Heart right ventricle (tissue), 16 donors: ENCODE measurements around the gene TRRAP. TPM values are rescaled to one million over a fixed set of nuclear protein-coding genes. Genes with fewer than 3 reads are reported as not detected.

ENCODE experiments used
- ATAC-seq, 8 donors: fragments of 200-7000 bp; cut with Tn5 transposase; one replicate each; pipeline ENCODE4 v1.9.1; 2020; ENCODE audit warnings: mild to moderate bottlenecking in 8 of 8, moderate library complexity in 8 of 8, moderate number of reproducible peaks in 1 of 8
- DNase-seq, 2 donors: peaks; one replicate each; pipeline ENCODE4 v3.0.0-alpha.2; 2020
- H3K27ac ChIP-seq, 10 donors: fragments of 200-600 bp; sonication (generic) in 2 of 10; one replicate each; pipeline versions ENCODE4 v1.5.0 to v1.8.0; 2020 to 2022; ENCODE audit warnings: mild to moderate bottlenecking in 3 of 10
- H3K27me3 ChIP-seq, 7 donors: fragments of 200-600 bp; one replicate each; pipeline ENCODE4 v1.8.0; 2021 to 2022; ENCODE audit warnings: mild to moderate bottlenecking in 2 of 7
- H3K36me3 ChIP-seq, 9 donors: fragments of 200-600 bp; sonication (generic) in 1 of 9; one replicate each; pipeline versions ENCODE4 v1.5.0 to v1.8.0; 2020 to 2022; ENCODE audit warnings: mild to moderate bottlenecking in 2 of 9
- H3K4me1 ChIP-seq, 9 donors: fragments of 200-600 bp; sonication (generic) in 1 of 9; one replicate each; pipeline versions ENCODE4 v1.5.0 to v1.8.0; 2020 to 2022; ENCODE audit warnings: mild to moderate bottlenecking in 4 of 9
- H3K4me3 ChIP-seq, 10 donors: fragments of 200-600 bp; sonication (generic) in 2 of 10; one replicate each; pipeline versions ENCODE4 v1.5.0 to v1.8.0; 2020 to 2022; ENCODE audit warnings: mild to moderate bottlenecking in 7 of 10, moderate library complexity in 2 of 10
- H3K9me3 ChIP-seq, 11 donors: fragments of 200-600 bp in 10 of 11; sonication (generic) in 2 of 11; one replicate each; pipeline versions ENCODE4 v1.5.0 to v1.8.0; 2013 to 2022; ENCODE audit warnings: mild to moderate bottlenecking in 2 of 11, control low read depth in 1 of 11, moderate library complexity in 1 of 11
- CTCF ChIP-seq, 9 donors: fragments of 200-600 bp; sonication (generic) in 2 of 9; IDR thresholded peaks; one replicate each; pipeline versions ENCODE4 v1.5.0 to v1.8.0; 2021 to 2022; ENCODE audit warnings: antibody characterized with exemption in 9 of 9, mild to moderate bottlenecking in 5 of 9, moderate library complexity in 1 of 9
- WGBS, 2 donors: extraction: QIAGEN DNeasy Blood & Tissue Kit; methylation state at CpG; one replicate each; pipeline ENCODE4 v1.1.7; 2013; ENCODE audit warnings: inconsistent platforms in 1 of 2; 5-methylcytosine and 5-hydroxymethylcytosine counted together
- intact Hi-C, 10 donors: fragments of 100-400 bp; cut with DNase I; formaldehyde crosslinking; loops; one replicate each; pipeline versions ENCODE4 v1.11.1 to v1.14.2; 2022
- polyA plus RNA-seq, 2 donors: library from polyadenylated mRNA; stranded (reverse); fragments of 200-250 nt; gene quantifications; one replicate each; pipeline ENCODE4 v1.2.3, GENCODE V29; 2013
- total RNA-seq, 10 donors: library from RNA; stranded (reverse); fragmentation: NEBNext Ultra II Directional in 3 of 10; extraction: Animal tissue kit (Norgen Biotek cat#: 25700) in 3 of 10; gene quantifications; one replicate each; pipeline versions ENCODE4 v1.2.1 to v1.2.4, GENCODE V29; 2021 to 2023
- donor health status: Arrhythmogenic right ventricular cardiomyopathy.
- donor health status: ischemic (EF 13 %, LVEDD 7.1; RV severe dilation, severe dysfunction).
- donor health status: healthy with polysubstance abuse.
- donor health status: DM: no; HTN: yes; CAD: no.
- donor health status: DM: no; HTN: no; CAD: no.
- donor health status: ischemic (EF 25% LVEDD 6.9; RV normal size, moderate dysfunction).
- donor health status: ischemic (EF 25% LVEDD 5.7; RV mildly dilated, moderate dysfunction).
- donor health status: healthy.
- donor health status: DM: yes; HTN: yes; CAD: no.
- donor health status: Ischemic cardiomyopathy.
- donor health status: ischemic (EF 35%, LVEDD 5.7; RV mildly dilated, moderate dysfunction).
- donor health status: nonischemic (EF 11% LVEDD 7.7; RV severe dilation, severe dysfunction).
- donor health status: DM: yes; HTN: yes; CAD: no.
- donor health status: PGD.
- donor health status: ischemic (EF 29% LVEDD 5.4; RV normal size, mild dysfunction).
- donor health status: nonischemic (EF 23%, LVEDD 6.1; RV moderate dilation, normal function).

Gene TRRAP
- total and polyA plus RNA-seq, 12 donors, result 4.8 to 25.1 (median 21.3) TPM

- WGBS, 2 donors, result 96 to 97% methylated on average over 20 of the region's 20 CpGs
- DNase-seq (no peak), ATAC-seq (no peak)
- Histone ChIP-seq H3K27ac (no peak overlapping the region), H3K27me3 (no peaks in the 10 kb centered on the region), H3K9me3 (no peaks in the 10 kb centered on the region), H3K36me3 (peaks cover 0 to 100% (median 59%) of the 10 kb centered on the region in 9 donors), H3K4me1 (peaks cover 0 to 4% (median 0%) of the 10 kb centered on the region in 9 donors), H3K4me3 (no peak overlapping the region)
- intact Hi-C loops, result no loop called here
- TF ChIP-seq CTCF (IDR thresholded peaks at IDR 0.05), result no peak
These were observed 122.0 kb downstream of the TRRAP start for GRCh38 chr7:99000196-99000903.

- intact Hi-C loops, result no loop called here
- no peaks in the 10 kb centered on the region for H3K9me3 ChIP-seq
- ATAC-seq (no peak), DNase-seq (no peak)
- H3K4me1 ChIP-seq, result peaks cover 0 to 4% (median 0%) of the 10 kb centered on the region in 9 donors
- no peak for TF ChIP-seq CTCF (IDR thresholded peaks at IDR 0.05)
- 89 to 92% methylated on average over 14 of the region's 14 CpGs for WGBS, 2 donors
- peaks cover 0 to 100% (median 63%) of the 10 kb centered on the region in 9 donors for H3K36me3 ChIP-seq
- no peaks in the 10 kb centered on the region for H3K27me3 ChIP-seq
- H3K27ac ChIP-seq, result no peak overlapping the region
- no peak overlapping the region for H3K4me3 ChIP-seq
These were observed 122.7 kb downstream of the TRRAP start for GRCh38 chr7:99000904-99001465.

GRCh38 chr7:99001482-99002147 is 123.3 kb downstream of the TRRAP start:
- intact Hi-C loops, result no loop called here

More at GRCh38 chr7:99001482-99002147, 123.3 kb downstream of the TRRAP start:
- no peak overlapping the region for H3K27ac ChIP-seq
- H3K9me3 ChIP-seq, result no peaks in the 10 kb centered on the region
- peaks cover 0 to 100% (median 63%) of the 10 kb centered on the region in 9 donors for H3K36me3 ChIP-seq
- H3K4me3 ChIP-seq, result no peak overlapping the region
- no peaks in the 10 kb centered on the region for H3K27me3 ChIP-seq
- no peak for ATAC-seq
- no peak for DNase-seq
- 89 to 92% methylated on average over 10 of the region's 10 CpGs for WGBS, 2 donors
- TF ChIP-seq CTCF (IDR thresholded peaks at IDR 0.05), result no peak
- peaks cover 0 to 4% (median 0%) of the 10 kb centered on the region in 9 donors for H3K4me1 ChIP-seq
